GM19467 (cell line): ENCODE results near the gene KDM2A.
A peak's percentile ranks its signal among the peaks of the same experiment; 100 is the strongest.
"Not testable (repeated sequence)": the region's sequence is repeated elsewhere in the genome, so short reads cannot be mapped to it uniquely, and the experiment has no call there.

Experiments
- ATAC-seq: cut with Tn5 transposase; IDR thresholded peaks from one replicate; pipeline ENCODE4 v1.9.1; 2021; ENCODE audit warnings: mild to moderate bottlenecking, moderate library complexity; ENCODE audit not compliant: unreplicated experiment

KDM2A gene

DNA sequence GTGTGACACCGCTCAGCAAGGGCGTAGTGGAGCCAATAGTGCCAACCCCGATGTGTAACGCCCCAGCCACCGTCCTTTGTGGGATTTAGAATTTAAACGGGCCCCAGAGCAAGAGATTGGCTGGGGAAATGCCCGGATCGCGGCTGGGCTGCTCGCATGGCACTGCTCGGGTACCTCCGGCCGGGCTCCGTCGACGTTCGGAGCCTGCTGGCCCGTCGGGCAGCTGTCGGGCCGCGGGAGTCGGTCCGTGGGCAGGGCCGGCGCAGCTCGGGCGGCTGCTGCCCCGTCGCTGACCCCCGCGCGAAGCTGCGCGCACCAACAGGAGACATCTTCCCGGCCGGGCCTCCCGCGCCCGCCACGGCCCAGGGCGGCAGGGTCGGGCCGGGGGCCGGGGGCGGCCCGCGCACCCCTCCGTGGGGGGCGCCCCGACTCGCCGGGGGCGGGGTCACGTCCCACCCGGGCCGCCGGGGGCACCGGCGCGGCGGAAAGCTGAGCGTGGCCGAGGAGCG, 1.3 kb upstream of the KDM2A start:
- peak; percentile 7 for ATAC-seq

DNA sequence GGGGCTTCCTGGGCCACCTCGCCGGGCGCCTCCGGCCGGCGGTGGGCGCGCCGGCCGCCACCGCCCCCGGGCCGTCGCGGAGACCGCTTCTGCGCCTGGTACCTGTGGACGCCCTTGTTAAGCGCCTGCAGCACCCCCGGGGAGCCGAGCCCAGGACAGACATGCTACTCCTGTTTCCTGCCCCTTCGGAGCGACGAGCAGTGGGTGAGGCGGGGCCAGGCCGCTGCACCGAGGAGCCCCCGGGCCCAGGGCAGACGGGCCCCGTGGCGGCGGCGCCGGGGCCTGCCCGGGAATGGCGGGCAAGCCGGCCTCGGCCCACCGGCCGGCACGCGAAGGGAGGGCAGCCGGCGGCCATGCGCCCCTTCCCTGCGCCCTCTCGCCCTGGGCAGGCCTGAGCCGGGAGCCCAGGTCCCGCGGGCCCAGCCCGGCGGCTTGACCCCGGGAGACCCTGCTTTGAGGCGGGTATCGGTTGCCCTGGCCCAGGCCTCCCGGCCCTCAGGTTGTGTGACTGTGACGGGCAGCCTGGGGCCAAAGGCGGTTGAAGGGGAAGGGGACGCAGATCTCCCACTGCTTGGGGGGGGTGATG, 789 bp upstream of the KDM2A start:
- peak; percentile 6 for ATAC-seq

DNA sequence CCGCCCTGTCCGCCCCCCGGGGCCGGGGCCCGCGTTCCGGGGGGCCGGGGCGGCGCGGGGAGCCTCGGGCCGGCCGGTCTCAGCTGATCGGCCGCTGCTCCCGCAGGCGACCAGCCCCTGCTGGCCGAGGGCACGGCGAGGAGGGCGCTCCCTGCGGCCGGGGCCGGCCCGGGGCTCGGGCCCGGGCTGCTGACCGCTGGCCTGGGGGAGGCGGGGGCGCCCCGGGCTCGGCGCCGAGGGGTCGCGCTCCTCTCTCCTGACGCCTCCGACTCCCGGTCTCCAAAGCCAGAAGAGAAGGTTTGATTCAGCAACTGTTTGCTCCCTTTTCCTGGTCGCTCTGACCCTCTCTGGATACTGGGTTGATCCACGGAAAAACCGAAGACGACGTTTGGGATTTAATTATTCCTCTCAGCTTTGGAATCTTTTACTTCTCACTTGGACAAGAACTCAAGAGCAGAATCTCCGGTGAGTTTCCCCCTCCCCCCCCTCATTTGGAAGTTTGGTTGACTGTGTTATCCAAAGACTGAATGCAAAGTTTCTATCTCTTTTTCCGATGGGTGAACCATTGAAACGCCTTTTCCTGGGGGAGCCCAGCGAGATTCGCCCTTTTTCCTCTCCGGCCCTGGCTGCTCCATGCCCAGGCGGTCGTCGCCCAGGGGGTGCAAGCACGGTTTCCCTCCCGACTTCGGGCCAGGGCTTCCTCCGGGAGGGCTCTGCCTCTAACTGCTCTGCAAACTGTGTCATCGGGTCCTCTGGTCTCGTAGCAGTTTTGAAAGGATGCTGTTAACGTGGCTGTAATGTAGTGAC, 725 bp downstream of the KDM2A start:
- ATAC-seq: peak; percentile 5

DNA sequence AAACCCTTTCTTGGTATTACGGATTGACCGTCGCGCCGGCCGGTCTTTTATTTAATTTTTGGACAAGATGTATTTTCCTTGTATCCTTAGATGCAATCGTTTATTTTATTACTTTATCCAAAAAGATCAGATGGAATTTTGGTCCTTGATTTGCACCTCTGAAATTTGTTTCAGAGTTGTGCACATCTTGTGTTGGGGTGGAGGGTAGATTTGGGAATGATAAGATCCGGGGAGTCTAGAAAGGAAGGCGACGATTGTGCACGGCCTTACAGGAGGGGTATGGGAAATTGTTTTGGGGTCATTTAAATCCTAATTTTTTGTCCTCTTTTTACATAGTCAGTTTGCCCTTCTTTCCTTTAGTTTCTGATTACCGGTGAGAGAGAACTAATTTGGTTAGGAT, 1.4 kb downstream of the KDM2A start:
- ATAC-seq: no peak

DNA sequence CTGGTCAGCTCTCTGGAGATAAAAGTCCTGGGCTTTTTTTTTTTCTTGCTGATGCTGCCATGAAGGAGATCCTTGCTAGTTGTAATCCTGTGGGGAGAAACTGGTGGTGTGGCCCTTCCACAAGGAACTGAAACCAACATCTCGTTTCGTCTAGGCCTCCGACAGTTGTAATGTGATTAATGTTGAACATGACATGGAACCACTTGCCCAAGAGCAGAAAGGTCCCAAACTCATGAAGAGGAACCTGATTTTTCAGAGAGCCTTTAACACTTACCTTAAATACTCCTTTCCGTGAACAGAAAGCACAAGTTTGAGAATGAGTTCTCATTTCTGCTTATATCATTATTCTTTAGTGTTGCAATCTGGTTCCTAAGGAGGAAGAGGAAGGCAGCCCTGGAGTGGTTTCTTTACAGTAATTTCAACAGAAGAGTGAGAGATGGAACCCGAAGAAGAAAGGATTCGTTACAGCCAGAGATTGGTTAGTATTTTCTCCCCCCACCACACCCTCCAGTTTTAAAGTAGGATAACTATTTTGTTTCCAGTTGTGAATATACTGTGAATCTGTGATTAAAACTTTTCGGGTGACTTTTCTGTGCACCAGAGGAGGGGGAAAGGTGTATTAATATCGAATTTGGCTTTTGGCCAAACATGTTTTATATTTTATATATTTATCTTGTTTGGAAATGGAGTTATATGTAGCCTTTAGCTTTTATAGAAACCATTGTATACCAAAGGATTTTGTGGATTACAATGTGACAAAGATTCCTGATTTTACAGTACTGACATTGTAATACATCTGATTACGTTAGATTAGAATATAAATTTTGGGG, 2.0 kb downstream of the KDM2A start:
- no peak for ATAC-seq

DNA sequence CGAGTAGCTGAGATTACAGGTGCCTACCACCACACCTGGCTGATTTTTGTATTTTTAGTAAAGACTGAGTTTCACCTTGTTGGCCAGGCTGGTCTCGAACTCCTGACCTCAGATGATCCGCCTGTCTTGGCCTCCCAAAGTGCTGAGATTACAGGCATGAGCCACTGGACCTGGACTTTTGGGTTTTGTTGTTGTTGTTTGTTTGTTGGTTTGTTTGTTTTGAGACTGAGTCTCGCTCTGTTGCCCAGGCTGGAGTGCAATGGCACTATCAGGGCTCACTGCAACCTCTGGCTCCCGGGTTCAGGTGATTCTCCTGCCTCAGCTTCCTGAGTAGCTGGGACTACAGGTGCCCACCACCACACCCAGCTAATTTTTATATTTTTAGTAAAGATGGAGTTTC, 4.7 kb downstream of the KDM2A start:
- not testable (repeated sequence) for ATAC-seq

DNA sequence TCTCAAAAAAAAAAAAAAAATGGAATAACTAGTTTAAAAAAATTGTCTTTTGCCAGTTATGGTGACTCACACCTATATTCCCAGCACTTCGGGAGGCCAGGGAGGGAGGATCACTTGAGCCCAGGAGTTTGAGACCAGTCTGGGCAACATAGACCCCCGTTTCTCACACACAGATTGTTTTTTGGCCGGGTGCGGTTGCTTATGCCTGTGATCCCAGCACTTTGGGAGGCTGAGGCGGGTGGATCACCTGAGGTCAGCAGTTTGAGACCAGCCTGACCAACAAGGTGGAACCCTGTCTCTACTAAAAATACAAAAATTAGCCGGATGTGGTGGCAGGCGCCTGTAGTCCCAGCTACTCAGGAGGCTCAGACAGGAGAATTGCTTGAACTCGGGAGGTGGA, 7.2 kb downstream of the KDM2A start:
- ATAC-seq: not testable (repeated sequence)

DNA sequence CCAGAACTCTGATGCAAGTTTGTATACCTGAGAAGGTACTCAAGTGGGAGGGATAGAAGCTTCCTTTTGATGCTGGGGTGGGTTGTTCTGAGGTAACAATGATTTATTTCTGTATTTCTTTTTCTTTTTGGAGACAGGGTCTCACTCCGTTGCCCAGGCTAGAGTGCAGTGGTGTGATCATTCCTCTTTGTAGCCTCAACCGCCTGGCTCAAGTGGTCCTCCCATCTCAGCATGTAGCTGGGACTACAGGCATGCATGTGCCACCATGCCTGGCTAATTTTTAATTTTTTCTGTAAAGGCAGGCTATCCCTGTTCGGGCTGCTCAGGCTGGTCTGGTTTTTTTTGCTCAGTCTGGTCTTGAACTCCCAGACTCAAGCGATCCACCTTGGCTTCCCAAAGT, 7.9 kb downstream of the KDM2A start:
- no peak for ATAC-seq

DNA sequence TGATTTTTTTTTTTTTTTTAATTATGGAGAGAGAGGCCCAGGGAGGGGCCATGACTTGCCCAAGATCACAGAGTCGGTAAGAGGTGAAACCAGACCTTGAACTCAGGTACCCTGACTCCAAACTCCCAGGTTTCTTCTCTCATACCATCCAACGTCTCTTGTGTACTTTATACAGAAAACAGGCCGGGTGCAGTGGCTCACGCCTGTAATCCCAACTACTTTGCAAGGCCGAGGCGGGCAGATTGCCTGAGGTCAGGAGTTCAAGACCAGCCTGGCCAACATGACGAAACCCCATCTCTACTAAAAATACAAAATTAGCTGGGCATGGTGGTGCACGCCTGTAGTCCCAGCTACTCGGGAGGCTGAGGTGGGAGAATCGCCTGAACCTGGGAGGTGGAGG, 11.8 kb downstream of the KDM2A start:
- ATAC-seq: not testable (repeated sequence)

DNA sequence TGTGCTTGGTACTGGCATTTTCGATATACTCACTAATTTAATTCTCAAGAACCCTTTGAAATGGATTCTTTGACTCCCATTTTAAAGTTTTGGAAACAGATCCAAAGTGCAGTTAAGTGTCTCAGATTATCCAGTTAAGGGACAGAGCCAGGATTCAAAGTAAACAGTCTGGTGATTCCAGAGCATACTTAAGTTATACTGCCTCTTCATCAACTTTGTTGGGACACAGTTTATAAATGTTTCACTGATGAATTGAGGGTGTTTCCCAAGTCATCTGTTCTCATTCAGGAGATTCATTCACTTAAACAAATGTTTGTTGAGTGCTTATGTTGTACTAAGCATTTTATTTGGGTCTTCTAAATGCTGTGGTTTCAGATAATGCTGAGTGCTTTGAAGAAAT, 17.1 kb downstream of the KDM2A start:
- ATAC-seq: no peak

DNA sequence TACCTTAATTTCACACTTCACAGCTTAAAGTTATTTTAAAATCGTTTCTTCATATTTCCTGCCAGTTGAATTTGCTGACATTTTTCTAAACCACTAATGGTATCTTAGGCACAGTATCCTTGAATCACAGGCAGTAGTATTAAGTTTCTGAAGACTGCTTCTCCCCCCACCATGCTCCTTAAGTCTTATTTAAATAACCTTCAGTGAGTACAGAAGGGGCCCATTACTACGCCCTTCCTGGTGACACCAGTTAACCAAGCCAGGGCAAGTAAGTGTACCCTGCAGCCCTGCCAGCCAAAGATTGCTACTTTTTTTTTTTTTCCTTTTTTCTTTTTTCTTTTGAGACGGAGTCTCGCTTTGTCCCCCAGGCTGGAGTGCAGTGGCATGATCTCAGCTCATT, 19.9 kb downstream of the KDM2A start:
- ATAC-seq: no peak

DNA sequence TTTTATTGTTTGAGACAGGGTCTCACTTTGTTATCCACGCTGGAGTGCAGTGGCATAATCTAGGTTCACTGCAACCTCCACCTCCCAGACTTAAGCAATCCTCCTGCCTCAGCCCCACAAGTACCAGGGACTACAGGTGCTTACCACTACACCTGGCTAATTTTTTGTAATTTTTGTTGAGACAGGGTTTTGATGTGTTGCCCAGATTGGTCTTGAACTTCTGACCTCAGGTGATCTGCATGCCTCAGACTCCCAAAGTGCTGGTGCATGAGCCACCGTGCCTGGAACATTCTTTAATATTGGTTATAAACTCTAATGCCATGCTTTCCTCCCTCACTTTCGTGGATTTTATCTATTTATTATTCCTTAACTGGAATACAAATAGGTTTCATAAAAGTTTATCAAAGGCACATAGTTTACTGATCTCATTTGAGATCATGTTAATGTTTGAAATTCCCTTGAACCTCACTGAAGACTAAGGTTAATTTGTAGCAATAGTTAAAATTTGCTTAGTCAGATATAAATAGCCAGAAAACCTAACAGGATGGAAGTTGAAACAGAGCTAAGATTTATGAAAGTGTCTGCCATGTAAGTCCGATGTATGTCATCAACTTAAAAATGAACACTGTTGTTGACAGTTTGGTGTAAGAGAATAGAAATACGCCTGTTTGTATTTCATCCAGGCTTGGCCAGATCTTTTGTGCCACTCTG, 27.6 kb downstream of the KDM2A start:
- no peak for ATAC-seq

DNA sequence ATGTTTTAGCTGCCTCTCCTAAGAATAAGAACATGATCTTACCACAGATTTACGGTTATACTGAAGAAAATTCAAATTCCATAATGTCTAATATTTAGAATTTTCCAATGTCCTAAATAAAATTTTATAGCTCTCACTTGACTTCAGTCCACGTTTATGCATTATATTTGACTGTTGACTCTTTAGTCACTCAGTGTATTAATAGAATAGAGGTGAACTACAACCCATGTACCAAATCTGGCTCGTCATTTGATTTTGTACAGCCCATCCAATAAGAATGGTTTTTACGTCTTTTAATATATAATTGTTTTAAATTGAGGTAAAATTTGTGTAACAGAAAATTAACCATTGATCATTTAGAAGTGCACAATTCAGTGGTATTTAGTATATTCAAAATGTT, 34.9 kb downstream of the KDM2A start:
- ATAC-seq: no peak

DNA sequence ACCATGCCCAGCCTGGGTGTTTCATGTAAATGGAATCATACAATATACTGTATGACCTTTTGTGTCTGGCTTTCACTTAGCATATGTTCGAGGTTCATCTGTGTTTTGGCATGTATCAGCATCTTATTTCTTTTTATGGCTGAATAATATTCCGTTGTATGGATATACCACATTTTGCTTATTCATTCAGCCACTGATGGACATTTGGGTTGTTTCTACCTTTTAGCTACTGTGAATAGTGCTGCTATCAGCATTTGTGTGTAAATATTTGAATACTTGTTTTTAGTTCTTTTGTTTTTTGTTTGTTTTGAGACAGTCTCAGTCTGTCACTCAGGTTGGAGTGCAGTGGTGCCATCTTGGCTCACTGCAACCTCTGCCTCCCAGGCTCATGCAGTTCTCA, 35.7 kb downstream of the KDM2A start:
- no peak for ATAC-seq

DNA sequence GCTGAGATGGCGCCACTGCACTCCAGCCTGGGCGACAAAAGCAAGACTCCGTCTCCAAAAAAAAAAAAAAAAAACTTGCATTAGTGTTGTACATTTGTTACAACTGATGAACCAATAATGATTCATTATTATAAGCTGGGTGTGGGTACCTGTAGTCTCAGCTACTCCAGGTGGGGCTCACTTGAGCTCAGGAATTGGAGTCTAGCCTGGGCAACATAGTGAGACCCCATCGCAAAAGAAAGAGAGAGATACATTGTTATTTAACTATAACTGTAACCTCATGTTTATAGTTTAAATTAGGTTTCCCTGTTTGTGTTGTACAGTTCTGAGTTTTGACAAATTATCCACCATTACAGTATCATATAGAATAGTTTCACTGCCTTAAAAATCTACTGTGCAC, 38.6 kb downstream of the KDM2A start:
- ATAC-seq: no peak

DNA sequence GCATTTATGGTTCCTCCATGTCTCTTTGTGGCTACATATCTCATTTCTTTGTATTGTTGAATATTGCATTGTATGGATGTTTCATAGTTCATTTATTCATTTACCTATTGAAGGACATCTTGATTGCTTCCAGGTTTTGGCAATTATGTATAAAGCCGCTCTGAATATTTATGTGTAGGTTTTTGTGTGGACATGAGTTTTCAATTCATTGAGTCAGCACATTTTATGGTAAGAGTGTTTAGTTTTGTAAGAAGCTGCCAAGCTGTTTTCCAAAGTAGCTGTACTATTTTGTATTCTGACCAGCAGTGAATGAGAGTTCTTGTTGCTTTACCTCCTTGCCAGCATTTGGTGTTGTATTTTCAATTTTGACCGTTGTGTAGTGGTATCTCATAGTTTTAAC, 39.2 kb downstream of the KDM2A start:
- no peak for ATAC-seq

DNA sequence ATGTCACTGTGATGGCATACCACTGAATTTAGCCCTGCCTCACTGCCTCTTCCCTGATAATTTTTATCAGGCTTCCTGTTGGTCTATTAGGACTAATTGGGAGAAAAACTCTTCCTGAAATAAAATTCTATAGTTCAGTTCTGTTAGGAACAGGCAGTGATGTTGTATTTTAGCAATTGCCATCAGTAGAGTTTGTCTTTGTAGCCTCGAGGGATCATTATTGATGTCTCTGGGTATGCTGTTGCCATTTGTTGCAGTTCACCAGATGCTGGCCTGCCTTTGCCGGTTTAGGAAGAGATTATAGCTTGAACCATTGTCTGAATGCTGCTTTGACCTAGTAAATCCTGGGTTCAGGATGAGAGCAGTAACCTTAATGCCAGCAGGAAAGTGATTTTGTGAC, 41.0 kb downstream of the KDM2A start:
- no peak for ATAC-seq

DNA sequence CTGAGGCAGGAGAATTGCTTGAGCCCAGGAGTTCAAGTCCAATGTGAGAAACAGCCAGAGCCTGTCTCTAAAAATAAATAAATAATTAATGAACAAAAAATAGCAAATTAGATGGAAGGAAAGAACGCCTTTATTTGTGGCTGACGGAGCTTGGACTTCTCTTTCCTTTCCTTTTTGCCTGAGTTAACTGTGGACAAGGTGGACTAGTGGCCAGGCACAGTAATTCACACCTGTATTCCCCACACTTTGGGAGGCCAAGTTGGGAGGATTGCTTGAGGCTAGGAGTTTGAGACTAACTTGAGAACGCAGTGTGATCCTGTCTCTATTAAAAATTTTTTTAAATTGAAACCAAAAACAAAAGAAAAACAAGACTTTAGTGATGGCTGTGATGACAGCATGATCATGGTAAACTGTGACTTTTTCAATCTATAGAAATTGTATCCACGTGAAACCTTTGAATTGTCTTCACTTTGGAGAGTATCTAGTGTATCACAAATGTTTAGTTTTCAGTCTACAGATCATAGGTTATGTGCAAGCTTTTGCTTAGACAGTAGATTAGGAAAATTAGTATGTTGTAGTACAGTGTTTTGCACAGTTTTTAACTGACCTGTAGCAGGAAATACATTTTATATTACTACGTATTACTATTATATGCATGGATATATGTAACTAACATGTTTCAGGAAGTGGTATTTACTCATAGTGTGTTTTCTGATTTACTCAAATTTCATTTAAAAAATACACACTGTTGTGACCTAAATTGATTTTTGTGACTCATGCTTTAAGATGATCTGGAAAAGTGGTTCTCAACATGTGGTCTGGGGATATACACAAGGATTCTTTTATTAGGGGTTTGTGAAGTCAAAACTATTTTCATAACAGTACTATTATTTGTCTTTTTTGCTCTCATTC, 42.1 kb downstream of the KDM2A start:
- ATAC-seq: no peak

DNA sequence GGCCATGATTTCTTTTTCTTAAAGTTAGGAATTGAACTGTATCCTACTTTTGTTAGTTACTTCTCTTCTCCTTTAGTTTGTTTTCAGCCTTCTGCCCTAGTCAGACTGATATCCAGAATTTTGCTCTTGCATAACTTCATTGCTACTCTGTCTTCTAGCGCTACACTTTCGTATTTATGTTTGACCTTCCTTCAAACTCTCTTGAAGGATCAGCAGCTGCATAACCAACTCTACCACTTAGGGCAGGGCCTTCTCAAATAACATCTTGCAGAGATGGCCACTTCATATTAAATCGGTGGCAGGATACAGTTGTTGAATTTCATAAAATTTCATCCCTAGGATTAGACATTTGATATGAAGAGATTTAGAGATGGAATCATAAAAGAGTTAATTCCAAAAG, 43.9 kb downstream of the KDM2A start:
- no peak for ATAC-seq

DNA sequence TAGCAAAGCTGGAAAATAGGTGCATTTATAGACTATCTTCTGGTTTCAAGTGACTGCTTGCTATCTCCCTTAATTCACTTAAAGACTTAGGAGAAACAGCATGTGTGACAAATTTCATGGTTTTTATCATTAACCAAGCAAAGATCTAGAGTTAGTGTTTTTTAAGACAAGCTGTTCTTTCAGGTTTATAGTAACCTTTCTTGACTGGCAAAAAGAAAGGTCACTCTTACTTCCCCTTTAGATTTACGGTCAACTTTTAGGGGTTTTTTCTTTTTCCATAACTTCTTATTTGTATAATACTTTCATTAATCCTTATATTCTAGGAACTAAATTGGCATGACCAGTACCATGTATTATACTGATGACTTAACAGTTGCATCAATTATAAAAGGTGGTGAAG, 46.6 kb downstream of the KDM2A start:
- no peak for ATAC-seq
